ENCODE data around the gene BOLA3.
A peak's percentile ranks its signal among the peaks of the same experiment; 100 is the strongest.

Gene BOLA3

GRCh38 chr2:74147727-74148456 lies at the start of gene BOLA3:
TSS of gene BOLA3 (minus strand) at chr2:74147912. CDS start at chr2:74147874, 38 bp downstream.
- no peaks in the 10 kb centered on the region for H3K36me3 ChIP-seq (replicated peaks)
- peak within 1 kb of the TSS; percentile 80 for H3K4me3 ChIP-seq (ENCODE audit: low read depth, low read length)
- H3K27ac ChIP-seq = peak within 1 kb of the TSS; percentile 35
- no peaks in the 10 kb centered on the region for H3K27me3 ChIP-seq (replicated peaks)
- peak; percentile 55 for DNase-seq
- in situ Hi-C loops (cut with HindIII; ENCODE audit: low pct_ligation_motif_present, low sequenced_read_pairs) = no loop called here
- TF ChIP-seq CTCF (IDR thresholded peaks at IDR 0.05; ENCODE audit: low read depth, low read length, missing control alignments) = peak; percentile 47

GRCh38 chr2:74197049-74197448 lies 49.3 kb upstream of the BOLA3 start:
- Histone ChIP-seq H3K27ac (no peak overlapping the region), H3K36me3 (replicated peaks) (no peaks in the 10 kb centered on the region), H3K4me3 (ENCODE audit: low read depth, low read length) (no peak overlapping the region), H3K27me3 (replicated peaks) (no peaks in the 10 kb centered on the region)
- DNase-seq = no peak
- no peak for TF ChIP-seq CTCF (IDR thresholded peaks at IDR 0.05; ENCODE audit: low read depth, low read length, missing control alignments)
- in situ Hi-C loops (cut with HindIII; ENCODE audit: low pct_ligation_motif_present, low sequenced_read_pairs) = no loop called here

GRCh38 chr2:74194799-74195198 lies 47.1 kb upstream of the BOLA3 start:
- no peak for TF ChIP-seq CTCF (IDR thresholded peaks at IDR 0.05; ENCODE audit: low read depth, low read length, missing control alignments)
- Histone ChIP-seq H3K27ac (no peak overlapping the region), H3K4me3 (ENCODE audit: low read depth, low read length) (no peak overlapping the region), H3K36me3 (replicated peaks) (no peaks in the 10 kb centered on the region), H3K27me3 (replicated peaks) (peaks cover 2% of the 10 kb centered on the region)
- in situ Hi-C loops (cut with HindIII; ENCODE audit: low pct_ligation_motif_present, low sequenced_read_pairs) = no loop called here
- no peak for DNase-seq

- Histone ChIP-seq H3K27ac (no peak overlapping the region), H3K27me3 (replicated peaks) (peaks cover 2% of the 10 kb centered on the region), H3K36me3 (replicated peaks) (no peaks in the 10 kb centered on the region), H3K4me3 (ENCODE audit: low read depth, low read length) (no peak overlapping the region)
- no peak for TF ChIP-seq CTCF (IDR thresholded peaks at IDR 0.05; ENCODE audit: low read depth, low read length, missing control alignments)
- in situ Hi-C loops (cut with HindIII; ENCODE audit: low pct_ligation_motif_present, low sequenced_read_pairs) = no loop called here
- DNase-seq = no peak
These were observed 44.1 kb upstream of the BOLA3 start for GRCh38 chr2:74191596-74192380.

GRCh38 chr2:74188696-74189095 lies 41.0 kb upstream of the BOLA3 start:
- TF ChIP-seq CTCF (IDR thresholded peaks at IDR 0.05; ENCODE audit: low read depth, low read length, missing control alignments) = no peak
- in situ Hi-C loops (cut with HindIII; ENCODE audit: low pct_ligation_motif_present, low sequenced_read_pairs) = no loop called here
- DNase-seq = no peak
- no peak overlapping the region for H3K4me3 ChIP-seq (ENCODE audit: low read depth, low read length)
- H3K27ac ChIP-seq = no peak overlapping the region
- no peaks in the 10 kb centered on the region for H3K36me3 ChIP-seq (replicated peaks)
- peaks cover 2% of the 10 kb centered on the region for H3K27me3 ChIP-seq (replicated peaks)

All from brain microvascular endothelial cell (primary cell).